A549 (cell line): Measurements from ENCODE around the gene MEGF10. TPM values are rescaled to one million over a fixed set of nuclear protein-coding genes. Genes with fewer than 3 reads are reported as not detected.

Experiments used
- ATAC-seq, 2 experiments: fragments of 200-7000 bp in 1 of 2; fragments of >200 bp in 1 of 2; cut with Nextera tagmentation in 1 of 2; cut with Tn5 transposase in 1 of 2; 3 replicates each; pipeline versions ENCODE4 v1.8.0 to v1.9.1; 2018 to 2020; ENCODE audit warnings: mild to moderate bottlenecking in 1 of 2, moderate library complexity in 1 of 2
- CTCF ChIA-PET: fragments of 300-600 bp; sonication (Branson Sonifier 250); formaldehyde crosslinking; extraction: SDS; loops from one replicate; lab custom pipeline; 2021; ENCODE audit warnings: antibody characterized with exemption, inconsistent platforms; lab: Yijun Ruan, JAX
- POLR2A ChIA-PET: fragments of 350-600 bp; formaldehyde crosslinking; extraction: SDS; loops from one replicate; lab custom pipeline; 2021; ENCODE audit warnings: antibody characterized with exemption, inconsistent platforms; lab: Yijun Ruan, JAX
- DNase-seq, 2 experiments: peaks; one replicate each; pipeline versions ENCODE4 v3.0.0 to v3.0.0-alpha.2; 2011 to 2016; ENCODE audit warnings: low read depth in 1 of 2, low spot score in 1 of 2
- FAIRE-seq: peaks from 2 replicates; lab custom pipeline; 2011; peaks lifted over from hg19 to GRCh38; lab: Jason Lieb, UNC
- H3K27ac ChIP-seq, 2 experiments: fragments of >200 bp; sonication (Bioruptor Twin); formaldehyde crosslinking; 3 replicates each; pipeline ENCODE4 v1.5.1; 2016 to 2017
- H3K4me1 ChIP-seq: fragments of >200 bp; sonication (Bioruptor Twin); formaldehyde crosslinking; 3 replicates; pipeline ENCODE4 v1.6.1; 2016
- H3K4me2 ChIP-seq: fragments of >200 bp; sonication (Bioruptor Twin); formaldehyde crosslinking; 3 replicates; pipeline ENCODE4 v1.6.1; 2016
- H3K4me3 ChIP-seq: fragments of >200 bp; sonication (Bioruptor Twin); formaldehyde crosslinking; 3 replicates; pipeline ENCODE4 v1.5.1; 2016
- H3K9me3 ChIP-seq: fragments of >200 bp; sonication (Bioruptor Twin); formaldehyde crosslinking; 3 replicates; pipeline ENCODE4 v1.6.1; 2016
- CBX8 ChIP-seq: fragments of 200-600 bp; sonication (generic); IDR thresholded peaks from 2 replicates; pipeline ENCODE4 v1.6.1; 2016
- CEBPB ChIP-seq, 2 experiments: fragments of >200 bp in 1 of 2; sonication (Bioruptor Twin) in 1 of 2; formaldehyde crosslinking in 1 of 2; IDR thresholded peaks; 2 replicates each; pipeline ENCODE4 v1.6.1; 2012 to 2016
- ESRRA ChIP-seq: fragments of 150-350 bp; IDR thresholded peaks from 2 replicates; pipeline ENCODE4 v1.6.1; 2014; ENCODE audit warnings: mild to moderate bottlenecking, low read length, borderline replicate concordance
- FOSB ChIP-seq: fragments of 250-450 bp; sonication (Bioruptor Pico); IDR thresholded peaks from 2 replicates; pipeline ENCODE4 v1.5.0; 2020; ENCODE audit warnings: mild to moderate bottlenecking, moderate library complexity
- FOSL2 ChIP-seq, 2 experiments: fragments of 450-650 bp in 1 of 2; fragments of >200 bp in 1 of 2; sonication (Bioruptor Twin) in 1 of 2; formaldehyde crosslinking; IDR thresholded peaks; 2 replicates each; pipeline versions ENCODE4 v1.5.0 to v1.6.1; 2016 to 2020; ENCODE audit warnings: mild to moderate bottlenecking in 1 of 2, moderate library complexity in 1 of 2
- GATA3 ChIP-seq: IDR thresholded peaks from 2 replicates; pipeline ENCODE4 v1.6.1; 2012; ENCODE audit warnings: borderline replicate concordance
- HES2 ChIP-seq: fragments of >200 bp; sonication (Bioruptor Twin); formaldehyde crosslinking; IDR thresholded peaks from 2 replicates; pipeline ENCODE4 v1.6.1; 2016
- HOXB13 ChIP-seq: fragments of 250-450 bp; sonication (Bioruptor Pico); IDR thresholded peaks from 2 replicates; pipeline ENCODE4 v1.5.0; 2020; ENCODE audit warnings: low read depth, mild to moderate bottlenecking, moderate library complexity
- JUN ChIP-seq, 2 experiments: fragments of >200 bp; sonication (Bioruptor Twin); formaldehyde crosslinking; IDR thresholded peaks; 2 replicates in 1 of 2; 3 replicates in 1 of 2; pipeline ENCODE4 v1.6.1; 2016 to 2017
- KDM1A ChIP-seq: fragments of 200-600 bp; sonication (generic); IDR thresholded peaks from 2 replicates; pipeline ENCODE4 v1.6.1; 2016; ENCODE audit warnings: low read depth, mild to moderate bottlenecking
- MAX ChIP-seq: IDR thresholded peaks from 2 replicates; pipeline ENCODE4 v1.6.1; 2012
- RAD21 ChIP-seq, 2 experiments: fragments of >200 bp in 1 of 2; sonication (Bioruptor Twin) in 1 of 2; formaldehyde crosslinking in 1 of 2; IDR thresholded peaks in 1 of 2; conservative IDR thresholded peaks in 1 of 2; 2 replicates in 1 of 2; 3 replicates in 1 of 2; pipeline ENCODE4 v1.6.1; 2012 to 2018; ENCODE audit warnings: inconsistent platforms in 1 of 2
- RFX5 ChIP-seq: fragments of 450-650 bp; IDR thresholded peaks from 2 replicates; pipeline ENCODE4 v1.7.1; 2014; ENCODE audit warnings: antibody characterized with exemption, mild to moderate bottlenecking, moderate library complexity
- RNF2 ChIP-seq: fragments of 200-600 bp; sonication (generic); IDR thresholded peaks from 2 replicates; pipeline ENCODE4 v1.6.1; 2016; ENCODE audit warnings: low read depth, mild to moderate bottlenecking, antibody characterized with exemption, moderate library complexity, borderline replicate concordance
- TP53 ChIP-seq: fragments of 250-450 bp; sonication (Bioruptor Pico); IDR thresholded peaks from 2 replicates; pipeline ENCODE4 v1.5.0; 2021; ENCODE audit warnings: mild to moderate bottlenecking, moderate library complexity
- USF2 ChIP-seq: fragments of 450-650 bp; IDR thresholded peaks from 2 replicates; pipeline ENCODE4 v1.6.1; 2014; ENCODE audit warnings: antibody characterized with exemption
- ZC3H11A ChIP-seq: fragments of 450-650 bp; IDR thresholded peaks from 2 replicates; pipeline ENCODE4 v1.6.1; 2014; ENCODE audit warnings: antibody characterized with exemption, mild to moderate bottlenecking
- ZFP36 ChIP-seq: fragments of 450-650 bp; IDR thresholded peaks from 2 replicates; pipeline ENCODE4 v1.6.1; 2014; ENCODE audit warnings: borderline replicate concordance; ENCODE audit not compliant: partially characterized antibody
- ZNF302 ChIP-seq: fragments of 250-450 bp; sonication (Bioruptor Pico); IDR thresholded peaks from 2 replicates; pipeline ENCODE4 v1.9.0; 2021; ENCODE audit warnings: inconsistent platforms, mild to moderate bottlenecking, moderate library complexity
- WGBS: methylation state at CpG from one replicate; pipeline ENCODE4 v1.1.6; 2017; ENCODE audit errors: missing lambda C conversion rate; 5-methylcytosine and 5-hydroxymethylcytosine counted together
- polyA plus RNA-seq, 4 experiments: library from polyadenylated mRNA; depleted of rRNA in 3 of 4; stranded (reverse); fragments of >200 nt; fragmentation: RNase III in 1 of 4; extraction: RNeasy Plus Mini Kit Qiagen cat#74134 plus additional on column Dnase treatment in 1 of 4; gene quantifications; 2 replicates in 3 of 4; 3 replicates in 1 of 4; pipeline ENCODE4 v1.2.3, GENCODE V29; 2011 to 2017
- TF ChIP-seq, protein P1 (sequence below): IDR thresholded peaks from 2 replicates; pipeline ENCODE4 v1.6.1; 2012
- TF ChIP-seq, protein P2 (sequence below): IDR thresholded peaks from 2 replicates; pipeline ENCODE4 v1.6.1; 2012; ENCODE audit warnings: low read depth, borderline replicate concordance
- TF ChIP-seq, protein P3 (sequence below): fragments of >200 bp; sonication (Bioruptor Twin); formaldehyde crosslinking; IDR thresholded peaks from 3 replicates; pipeline ENCODE4 v1.6.1; 2016
- TF ChIP-seq, protein P4 (sequence below): fragments of >200 bp; sonication (Bioruptor Twin); formaldehyde crosslinking; IDR thresholded peaks from 3 replicates; pipeline ENCODE4 v1.5.1; 2016
- TF ChIP-seq, protein P5 (sequence below): fragments of 150-350 bp; IDR thresholded peaks from 2 replicates; pipeline ENCODE4 v1.6.1; 2014; ENCODE audit warnings: low read depth, mild to moderate bottlenecking, low read length

MEGF10 gene
- polyA plus RNA-seq, 2 of the 4 experiments (the other 2 are of a cell fraction) = 0.01 TPM; not detected in 1

DNA sequence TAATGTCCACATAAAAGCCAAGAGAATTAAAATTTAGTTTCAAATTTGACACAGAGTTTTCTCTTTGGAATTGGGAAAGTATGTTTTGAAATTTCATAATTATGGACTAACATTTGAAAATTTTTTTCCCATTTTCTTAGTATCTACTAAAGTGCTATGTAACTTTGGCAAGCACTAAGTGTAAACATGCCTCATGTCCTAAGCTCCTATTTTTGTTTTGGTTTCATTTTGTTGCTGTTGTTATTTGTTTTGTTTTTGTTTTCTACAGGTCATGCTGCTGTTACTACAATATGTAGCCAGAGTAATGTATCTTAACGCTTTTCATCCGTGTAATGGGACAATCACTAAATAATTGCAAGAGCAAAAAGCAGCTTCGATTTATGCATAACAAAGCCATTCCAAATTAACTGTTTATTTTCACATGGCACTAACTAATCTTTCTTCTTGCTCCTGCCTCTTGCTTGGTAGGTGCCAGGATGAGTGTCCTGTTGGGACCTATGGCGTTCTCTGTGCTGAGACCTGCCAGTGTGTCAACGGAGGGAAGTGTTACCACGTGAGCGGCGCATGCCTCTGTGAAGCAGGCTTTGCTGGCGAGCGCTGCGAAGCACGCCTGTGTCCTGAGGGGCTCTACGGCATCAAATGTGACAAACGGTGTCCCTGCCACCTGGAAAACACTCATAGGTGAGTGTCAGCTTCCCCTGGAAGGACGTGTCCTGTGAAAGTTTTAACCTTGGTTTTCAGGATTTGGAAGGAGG is 119.5 kb downstream of the MEGF10 start:
- CTCF ChIA-PET = interaction anchor here (1.4 kb wide), 1 partner anchor 10 kb away, joined by 4 read pairs; no protein-coding TSS in a partner anchor
- no peak for TF ChIP-seq RFX5
- no peak for TF ChIP-seq CBX8
- no peak for TF ChIP-seq ESRRA
- no peak for TF ChIP-seq MAX
- no peak for TF ChIP-seq KDM1A
- TF ChIP-seq RAD21 (conservative IDR thresholded peaks at IDR 0.05 in 1 of 2, IDR thresholded peaks at IDR 0.05 in 1 of 2) = no peak
- TF ChIP-seq, protein P1, sequence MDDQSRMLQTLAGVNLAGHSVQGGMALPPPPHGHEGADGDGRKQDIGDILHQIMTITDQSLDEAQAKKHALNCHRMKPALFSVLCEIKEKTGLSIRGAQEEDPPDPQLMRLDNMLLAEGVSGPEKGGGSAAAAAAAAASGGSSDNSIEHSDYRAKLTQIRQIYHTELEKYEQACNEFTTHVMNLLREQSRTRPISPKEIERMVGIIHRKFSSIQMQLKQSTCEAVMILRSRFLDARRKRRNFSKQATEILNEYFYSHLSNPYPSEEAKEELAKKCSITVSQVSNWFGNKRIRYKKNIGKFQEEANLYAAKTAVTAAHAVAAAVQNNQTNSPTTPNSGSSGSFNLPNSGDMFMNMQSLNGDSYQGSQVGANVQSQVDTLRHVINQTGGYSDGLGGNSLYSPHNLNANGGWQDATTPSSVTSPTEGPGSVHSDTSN = no peak
- TF ChIP-seq, protein P2, sequence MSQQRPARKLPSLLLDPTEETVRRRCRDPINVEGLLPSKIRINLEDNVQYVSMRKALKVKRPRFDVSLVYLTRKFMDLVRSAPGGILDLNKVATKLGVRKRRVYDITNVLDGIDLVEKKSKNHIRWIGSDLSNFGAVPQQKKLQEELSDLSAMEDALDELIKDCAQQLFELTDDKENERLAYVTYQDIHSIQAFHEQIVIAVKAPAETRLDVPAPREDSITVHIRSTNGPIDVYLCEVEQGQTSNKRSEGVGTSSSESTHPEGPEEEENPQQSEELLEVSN = no peak
- TF ChIP-seq USF2 = no peak
- TF ChIP-seq RNF2 = no peak
- TF ChIP-seq ZFP36 = no peak
- no peak for TF ChIP-seq ZC3H11A
- TF ChIP-seq HES2 = no peak
- TF ChIP-seq, protein P3, sequence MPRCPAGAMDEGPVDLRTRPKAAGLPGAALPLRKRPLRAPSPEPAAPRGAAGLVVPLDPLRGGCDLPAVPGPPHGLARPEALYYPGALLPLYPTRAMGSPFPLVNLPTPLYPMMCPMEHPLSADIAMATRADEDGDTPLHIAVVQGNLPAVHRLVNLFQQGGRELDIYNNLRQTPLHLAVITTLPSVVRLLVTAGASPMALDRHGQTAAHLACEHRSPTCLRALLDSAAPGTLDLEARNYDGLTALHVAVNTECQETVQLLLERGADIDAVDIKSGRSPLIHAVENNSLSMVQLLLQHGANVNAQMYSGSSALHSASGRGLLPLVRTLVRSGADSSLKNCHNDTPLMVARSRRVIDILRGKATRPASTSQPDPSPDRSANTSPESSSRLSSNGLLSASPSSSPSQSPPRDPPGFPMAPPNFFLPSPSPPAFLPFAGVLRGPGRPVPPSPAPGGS = no peak
- no peak for TF ChIP-seq FOSL2 (IDR thresholded peaks at IDR 0.05)
- no peak for TF ChIP-seq FOSL2 (CRISPR knock-in tag; IDR thresholded peaks at IDR 0.05)
- peak overlapping the region; percentile 49 for H3K4me2 ChIP-seq
- ATAC-seq (no peak), FAIRE-seq (no peak), DNase-seq (no peak)
- no peaks in the 10 kb centered on the region for H3K9me3 ChIP-seq
- WGBS = 63% methylated on average over 15 of the region's 15 CpGs
- H3K27ac ChIP-seq = no peak overlapping the region
- POLR2A ChIA-PET = no interaction called here
- H3K4me3 ChIP-seq = no peak overlapping the region
- no peaks in the 10 kb centered on the region for H3K4me1 ChIP-seq

- DNase-seq (no peak), FAIRE-seq (no peak), ATAC-seq (no peak)
- Histone ChIP-seq H3K9me3 (no peaks in the 10 kb centered on the region), H3K27ac (no peak overlapping the region), H3K4me3 (no peak overlapping the region), H3K4me2 (no peak overlapping the region), H3K4me1 (no peaks in the 10 kb centered on the region)
- WGBS = 35% methylated on average over 4 of the region's 4 CpGs
- ChIA-PET CTCF (interaction anchor here (1.1 kb wide), 1 partner anchor 27 kb away, joined by 3 read pairs; no protein-coding TSS in a partner anchor), POLR2A (no interaction called here)
- TF ChIP-seq HOXB13 = no peak
- TF ChIP-seq GATA3 = no peak
- TF ChIP-seq, protein P1 = no peak
- no peak for TF ChIP-seq ESRRA
- no peak for TF ChIP-seq CEBPB (IDR thresholded peaks at IDR 0.05)
- TF ChIP-seq TP53 = no peak
- TF ChIP-seq RFX5 = no peak
- TF ChIP-seq, protein P4, sequence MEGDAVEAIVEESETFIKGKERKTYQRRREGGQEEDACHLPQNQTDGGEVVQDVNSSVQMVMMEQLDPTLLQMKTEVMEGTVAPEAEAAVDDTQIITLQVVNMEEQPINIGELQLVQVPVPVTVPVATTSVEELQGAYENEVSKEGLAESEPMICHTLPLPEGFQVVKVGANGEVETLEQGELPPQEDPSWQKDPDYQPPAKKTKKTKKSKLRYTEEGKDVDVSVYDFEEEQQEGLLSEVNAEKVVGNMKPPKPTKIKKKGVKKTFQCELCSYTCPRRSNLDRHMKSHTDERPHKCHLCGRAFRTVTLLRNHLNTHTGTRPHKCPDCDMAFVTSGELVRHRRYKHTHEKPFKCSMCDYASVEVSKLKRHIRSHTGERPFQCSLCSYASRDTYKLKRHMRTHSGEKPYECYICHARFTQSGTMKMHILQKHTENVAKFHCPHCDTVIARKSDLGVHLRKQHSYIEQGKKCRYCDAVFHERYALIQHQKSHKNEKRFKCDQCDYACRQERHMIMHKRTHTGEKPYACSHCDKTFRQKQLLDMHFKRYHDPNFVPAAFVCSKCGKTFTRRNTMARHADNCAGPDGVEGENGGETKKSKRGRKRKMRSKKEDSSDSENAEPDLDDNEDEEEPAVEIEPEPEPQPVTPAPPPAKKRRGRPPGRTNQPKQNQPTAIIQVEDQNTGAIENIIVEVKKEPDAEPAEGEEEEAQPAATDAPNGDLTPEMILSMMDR = no peak
- TF ChIP-seq ZNF302 (CRISPR knock-in tag) = no peak
- no peak for TF ChIP-seq JUN (IDR thresholded peaks at IDR 0.05)
- TF ChIP-seq, protein P5, sequence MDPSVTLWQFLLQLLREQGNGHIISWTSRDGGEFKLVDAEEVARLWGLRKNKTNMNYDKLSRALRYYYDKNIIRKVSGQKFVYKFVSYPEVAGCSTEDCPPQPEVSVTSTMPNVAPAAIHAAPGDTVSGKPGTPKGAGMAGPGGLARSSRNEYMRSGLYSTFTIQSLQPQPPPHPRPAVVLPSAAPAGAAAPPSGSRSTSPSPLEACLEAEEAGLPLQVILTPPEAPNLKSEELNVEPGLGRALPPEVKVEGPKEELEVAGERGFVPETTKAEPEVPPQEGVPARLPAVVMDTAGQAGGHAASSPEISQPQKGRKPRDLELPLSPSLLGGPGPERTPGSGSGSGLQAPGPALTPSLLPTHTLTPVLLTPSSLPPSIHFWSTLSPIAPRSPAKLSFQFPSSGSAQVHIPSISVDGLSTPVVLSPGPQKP = no peak
- no peak for TF ChIP-seq FOSB
- no peak for TF ChIP-seq HES2
- TF ChIP-seq, protein P2 = no peak
These were observed 120.4 kb downstream of the MEGF10 start for GRCh38 chr5:127410959-127411358.
